DOHH2 (cell line): ENCODE measurements around the gene STT3B.

Source experiments
- H3F3A ChIP-seq: fragments of 200-600 bp; sonication (generic), shearing (Covaris generic); 2 replicates; pipeline ENCODE4 v1.6.0; 2016; ENCODE audit warnings: antibody characterized with exemption, mild to moderate bottlenecking; ENCODE audit not compliant: control insufficient read depth, insufficient read depth
- H3K27ac ChIP-seq: fragments of 200-600 bp; sonication (generic); 2 replicates; pipeline ENCODE4 v1.5.1; 2014; ENCODE audit warnings: low read depth, mild to moderate bottlenecking, low read length, moderate library complexity
- H3K27me3 ChIP-seq: fragments of 200-600 bp; sonication (generic); 2 replicates; pipeline ENCODE4 v1.6.1; 2014; ENCODE audit warnings: mild to moderate bottlenecking, low read length, mixed read lengths; ENCODE audit not compliant: control insufficient read depth
- H3K36me3 ChIP-seq: fragments of 200-600 bp; sonication (generic); 2 replicates; pipeline ENCODE4 v1.6.1; 2014; ENCODE audit warnings: mild to moderate bottlenecking, low read length, moderate library complexity, mixed read lengths; ENCODE audit not compliant: control insufficient read depth
- H3K4me1 ChIP-seq: fragments of 200-600 bp; sonication (generic); 2 replicates; pipeline ENCODE4 v1.6.1; 2014; ENCODE audit warnings: mild to moderate bottlenecking, low read length, mixed read lengths; ENCODE audit not compliant: control insufficient read depth
- H3K4me2 ChIP-seq: fragments of 200-600 bp; sonication (generic); 2 replicates; pipeline ENCODE4 v1.6.0; 2014; ENCODE audit warnings: mild to moderate bottlenecking, low read length, moderate library complexity
- H3K4me3 ChIP-seq: fragments of 200-600 bp; sonication (generic); 2 replicates; pipeline ENCODE4 v1.5.1; 2014; ENCODE audit warnings: mild to moderate bottlenecking, low read length, mixed read lengths
- H3K79me2 ChIP-seq: fragments of 200-600 bp; sonication (generic); 2 replicates; pipeline ENCODE4 v1.6.1; 2014; ENCODE audit warnings: mild to moderate bottlenecking, low read length, mixed read lengths; ENCODE audit not compliant: control insufficient read depth
- H3K9me2 ChIP-seq: fragments of 200-600 bp; sonication (generic); replicated peaks from 2 replicates; pipeline ENCODE4 v1.6.1; 2014; ENCODE audit warnings: mild to moderate bottlenecking, low read length, mixed read lengths; ENCODE audit not compliant: control insufficient read depth
- H3K9me3 ChIP-seq: fragments of 200-600 bp; sonication (generic); 2 replicates; pipeline ENCODE4 v1.6.1; 2014; ENCODE audit warnings: antibody characterized with exemption, low read length, mixed read lengths; ENCODE audit not compliant: control insufficient read depth, insufficient read depth
- H4K20me1 ChIP-seq: fragments of 200-600 bp; sonication (generic); 2 replicates; pipeline ENCODE4 v1.6.0; 2014; ENCODE audit warnings: low read depth, mild to moderate bottlenecking, antibody characterized with exemption, low read length, moderate library complexity; ENCODE audit not compliant: control insufficient read depth, insufficient read depth
- EZH2phosphoT487 ChIP-seq: fragments of 200-600 bp; sonication (generic); IDR thresholded peaks from 2 replicates; pipeline ENCODE4 v1.6.1; 2017; ENCODE audit warnings: borderline replicate concordance, mild to moderate bottlenecking, antibody characterized with exemption, low read length, moderate library complexity, mixed read lengths
- TF ChIP-seq, protein P1 (sequence below): fragments of 200-600 bp; sonication (generic); IDR thresholded peaks from one replicate; pipeline ENCODE4 v1.5.1; 2014; ENCODE audit warnings: antibody characterized with exemption, mild to moderate bottlenecking, low read depth, low read length; ENCODE audit not compliant: poor library complexity, severe bottlenecking

Gene STT3B

DNA sequence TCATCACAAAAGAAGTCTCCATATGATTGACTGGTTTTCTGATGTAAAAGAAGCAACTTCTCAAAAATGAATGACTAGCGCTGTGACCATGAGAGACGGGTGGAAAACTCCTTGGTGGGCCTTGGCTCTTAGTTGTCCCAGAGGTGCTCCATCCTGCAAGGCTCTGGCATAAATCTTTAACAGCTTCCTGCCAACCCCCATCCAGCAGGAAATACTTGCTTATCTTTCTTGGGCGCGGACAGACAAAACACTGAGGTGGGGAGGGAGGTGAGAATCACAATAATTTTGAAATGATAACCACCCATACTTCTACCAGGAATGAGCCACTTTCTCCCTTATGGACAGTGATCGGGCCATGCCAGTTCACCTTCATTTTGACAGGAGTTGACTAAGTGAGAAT, 128.6 kb downstream of the STT3B start:
- Histone ChIP-seq H3K36me3 (peaks cover 91% of the 10 kb centered on the region), H4K20me1 (no peaks in the 10 kb centered on the region), H3K4me1 (no peaks in the 10 kb centered on the region), H3K79me2 (no peaks in the 10 kb centered on the region), H3K9me3 (no peaks in the 10 kb centered on the region), H3F3A (no peaks in the 10 kb centered on the region), H3K4me3 (no peak overlapping the region), H3K27me3 (no peaks in the 10 kb centered on the region), H3K4me2 (no peak overlapping the region), H3K9me2 (no peaks in the 10 kb centered on the region), H3K27ac (no peak overlapping the region)
- no peak for TF ChIP-seq EZH2phosphoT487
- TF ChIP-seq, protein P1, sequence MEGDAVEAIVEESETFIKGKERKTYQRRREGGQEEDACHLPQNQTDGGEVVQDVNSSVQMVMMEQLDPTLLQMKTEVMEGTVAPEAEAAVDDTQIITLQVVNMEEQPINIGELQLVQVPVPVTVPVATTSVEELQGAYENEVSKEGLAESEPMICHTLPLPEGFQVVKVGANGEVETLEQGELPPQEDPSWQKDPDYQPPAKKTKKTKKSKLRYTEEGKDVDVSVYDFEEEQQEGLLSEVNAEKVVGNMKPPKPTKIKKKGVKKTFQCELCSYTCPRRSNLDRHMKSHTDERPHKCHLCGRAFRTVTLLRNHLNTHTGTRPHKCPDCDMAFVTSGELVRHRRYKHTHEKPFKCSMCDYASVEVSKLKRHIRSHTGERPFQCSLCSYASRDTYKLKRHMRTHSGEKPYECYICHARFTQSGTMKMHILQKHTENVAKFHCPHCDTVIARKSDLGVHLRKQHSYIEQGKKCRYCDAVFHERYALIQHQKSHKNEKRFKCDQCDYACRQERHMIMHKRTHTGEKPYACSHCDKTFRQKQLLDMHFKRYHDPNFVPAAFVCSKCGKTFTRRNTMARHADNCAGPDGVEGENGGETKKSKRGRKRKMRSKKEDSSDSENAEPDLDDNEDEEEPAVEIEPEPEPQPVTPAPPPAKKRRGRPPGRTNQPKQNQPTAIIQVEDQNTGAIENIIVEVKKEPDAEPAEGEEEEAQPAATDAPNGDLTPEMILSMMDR = no peak

DNA sequence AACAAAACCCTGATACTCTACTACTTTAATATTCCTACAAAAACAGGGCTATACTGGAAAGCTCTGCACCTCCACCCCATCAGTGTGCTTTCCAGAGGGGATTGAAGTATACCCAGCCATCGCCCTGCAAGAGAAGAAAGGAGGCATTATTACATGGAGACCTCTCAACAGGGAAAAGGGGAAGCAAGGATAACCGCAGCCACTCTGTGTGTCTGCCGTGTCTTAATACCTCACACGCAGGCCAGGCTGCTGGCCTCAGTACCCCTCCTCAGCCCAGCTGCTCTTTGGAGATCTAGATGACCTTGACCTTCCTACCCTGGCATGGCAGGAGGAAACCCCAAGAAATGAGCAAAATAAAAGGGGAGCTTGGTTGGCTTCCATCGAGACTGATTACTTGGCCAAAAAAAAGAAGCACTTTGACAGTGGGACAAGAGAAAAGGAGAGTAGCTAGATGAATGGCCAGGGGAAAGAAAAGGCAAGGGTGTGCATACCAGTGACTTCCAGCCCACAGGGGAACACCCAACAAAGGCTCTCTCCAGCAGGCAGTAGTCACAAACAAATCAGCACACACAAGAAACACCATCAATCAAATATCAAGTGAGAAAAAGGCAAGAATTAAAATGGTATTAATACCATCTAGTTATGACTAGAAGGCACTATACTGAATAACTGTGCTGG, 129.4 kb downstream of the STT3B start:
- no peak overlapping the region for H3K27ac ChIP-seq
- H3K4me2 ChIP-seq = no peak overlapping the region
- H3K27me3 ChIP-seq = no peaks in the 10 kb centered on the region
- TF ChIP-seq, protein P1 = no peak
- TF ChIP-seq EZH2phosphoT487 = no peak
- H3K9me3 ChIP-seq = no peaks in the 10 kb centered on the region
- H3K4me3 ChIP-seq = no peak overlapping the region
- no peaks in the 10 kb centered on the region for H3K79me2 ChIP-seq
- no peaks in the 10 kb centered on the region for H3F3A ChIP-seq
- H3K9me2 ChIP-seq = no peaks in the 10 kb centered on the region
- no peaks in the 10 kb centered on the region for H3K4me1 ChIP-seq
- peaks cover 91% of the 10 kb centered on the region for H3K36me3 ChIP-seq
- no peaks in the 10 kb centered on the region for H4K20me1 ChIP-seq

DNA sequence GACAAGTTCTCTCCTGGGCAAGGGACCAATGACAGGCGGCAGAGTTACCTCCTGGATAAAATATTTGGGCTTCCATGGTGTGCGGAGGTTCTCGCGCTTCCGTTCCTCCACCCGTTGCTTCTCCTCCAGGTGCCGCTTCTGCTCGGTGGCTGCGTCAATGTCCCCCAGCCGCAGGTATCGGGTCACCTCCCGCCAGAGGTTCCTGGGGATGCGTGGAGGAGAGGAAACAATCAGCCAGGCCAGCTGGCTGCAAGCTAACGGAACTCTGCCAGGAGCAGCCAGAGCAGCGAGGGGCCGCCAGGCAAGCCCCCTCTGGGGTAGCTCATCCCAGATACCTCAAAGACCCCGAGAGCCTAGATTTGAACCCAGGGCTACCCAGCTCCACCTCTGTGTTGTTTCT, 131.3 kb downstream of the STT3B start:
- TF ChIP-seq, protein P1 = no peak
- TF ChIP-seq EZH2phosphoT487 = no peak
- Histone ChIP-seq H3K36me3 (peaks cover 93% of the 10 kb centered on the region), H3K27ac (no peak overlapping the region), H3K9me3 (no peaks in the 10 kb centered on the region), H3K4me3 (no peak overlapping the region), H3K4me1 (no peaks in the 10 kb centered on the region), H3K27me3 (no peaks in the 10 kb centered on the region), H3K9me2 (no peaks in the 10 kb centered on the region), H3K4me2 (no peak overlapping the region), H3F3A (no peaks in the 10 kb centered on the region), H4K20me1 (no peaks in the 10 kb centered on the region), H3K79me2 (no peaks in the 10 kb centered on the region)
